B cell (primary cell): ENCODE results near the gene PDHA1. TPM values are rescaled to one million over a fixed set of nuclear protein-coding genes. Genes with fewer than 3 reads are reported as not detected.

ENCODE experiments used
- ATAC-seq: fragments of 200-7000 bp; cut with Tn5 transposase; one replicate; pipeline ENCODE4 v1.10.0; 2021; ENCODE audit warnings: low read depth, mild to moderate bottlenecking, moderate number of reproducible peaks, moderate library complexity
- CTCF ChIA-PET: fragments of 350-600 bp; sonication (Branson Sonifier 250); formaldehyde crosslinking; loops from one replicate; lab custom pipeline; 2021; ENCODE audit warnings: antibody characterized with exemption, inconsistent platforms; lab: Charles Lee
- POLR2A ChIA-PET: fragments of 350-600 bp; sonication (Branson Sonifier 250); formaldehyde crosslinking; loops from one replicate; lab custom pipeline; 2021; ENCODE audit warnings: antibody characterized with exemption; lab: Charles Lee
- DNase-seq: peaks from one replicate; pipeline ENCODE4 v3.0.0; 2013
- H2AFZ ChIP-seq: 2 replicates; pipeline ENCODE4 v1.6.1; 2012; ENCODE audit warnings: mild to moderate bottlenecking, low read depth, low read length; ENCODE audit not compliant: insufficient read depth, poor library complexity, severe bottlenecking
- H3K27ac ChIP-seq, 2 donors: 1 replicate in 1 of 2; 2 replicates in 1 of 2; pipeline ENCODE4 v1.5.1; 2012 to 2013; ENCODE audit warnings: low read length in 2 of 2, mild to moderate bottlenecking in 2 of 2, moderate library complexity in 1 of 2
- H3K27me3 ChIP-seq, 4 experiments: fragments of 200-600 bp in 1 of 4; sonication (generic) in 1 of 4; replicated peaks in 1 of 4; 1 replicate in 2 of 4; 2 replicates in 2 of 4; pipeline versions ENCODE4 v1.6.1 to v1.7.0; 2013 to 2016; ENCODE audit warnings: low read length in 3 of 4, mild to moderate bottlenecking in 2 of 4, mixed read lengths in 1 of 4, moderate library complexity in 1 of 4; ENCODE audit not compliant: insufficient read depth in 4 of 4, control insufficient read depth in 3 of 4; ENCODE audit errors: control extremely low read depth in 1 of 4
- H3K36me3 ChIP-seq, 2 experiments: replicated peaks in 1 of 2; 1 replicate in 1 of 2; 2 replicates in 1 of 2; pipeline versions ENCODE4 v1.6.1 to v1.7.1; 2013; ENCODE audit warnings: low read length in 1 of 2; ENCODE audit not compliant: insufficient read depth in 2 of 2, control insufficient read depth in 1 of 2; ENCODE audit errors: control extremely low read depth in 1 of 2, extremely low read depth in 1 of 2
- H3K4me1 ChIP-seq, 2 donors: fragments of 200-600 bp in 1 of 2; sonication (generic) in 1 of 2; 1 replicate in 1 of 2; 2 replicates in 1 of 2; pipeline versions ENCODE4 v1.5.1 to v1.6.1; 2013 to 2017; ENCODE audit warnings: low read length in 2 of 2; ENCODE audit not compliant: control insufficient read depth in 2 of 2, insufficient read depth in 2 of 2
- H3K4me2 ChIP-seq: replicated peaks from 2 replicates; pipeline ENCODE3; 2012; ENCODE audit warnings: mild to moderate bottlenecking, low read depth, low read length; ENCODE audit not compliant: poor library complexity, severe bottlenecking
- H3K4me3 ChIP-seq, 5 experiments: fragments of 200-600 bp in 1 of 5; sonication (generic) in 1 of 5; 1 replicate in 3 of 5; 2 replicates in 2 of 5; pipeline versions ENCODE4 v1.5.1 to v1.7.0; 2011 to 2016; ENCODE audit warnings: low read length in 4 of 5, mild to moderate bottlenecking in 4 of 5, low read depth in 2 of 5, control low read depth in 1 of 5, moderate library complexity in 1 of 5; ENCODE audit not compliant: insufficient read depth in 1 of 5; ENCODE audit errors: control extremely low read depth in 1 of 5, extremely low read depth in 1 of 5
- H3K79me2 ChIP-seq: fragments of 200-600 bp; sonication (generic); one replicate; pipeline ENCODE4 v1.6.0; 2016; ENCODE audit warnings: low read length; ENCODE audit not compliant: control insufficient read depth, insufficient read depth
- H3K9ac ChIP-seq: fragments of 200-600 bp; sonication (generic); 2 replicates; pipeline ENCODE4 v1.6.1; 2017; ENCODE audit warnings: mild to moderate bottlenecking, low read length, moderate library complexity
- H3K9me3 ChIP-seq, 3 donors: one replicate each; pipeline versions ENCODE4 v1.6.1 to v1.7.1; 2013; ENCODE audit warnings: low read length in 2 of 3; ENCODE audit not compliant: control insufficient read depth in 2 of 3, insufficient read depth in 1 of 3; ENCODE audit errors: control extremely low read depth in 1 of 3
- H4K20me1 ChIP-seq: 2 replicates; pipeline ENCODE4 v1.6.0; 2012; ENCODE audit warnings: mild to moderate bottlenecking, low read length; ENCODE audit not compliant: insufficient read depth, control insufficient read depth, poor library complexity, severe bottlenecking
- H3K27ac Mint-ChIP-seq: one replicate; pipeline ENCODE4 v1.8.0; 2021; ENCODE audit warnings: mixed read lengths
- H3K27me3 Mint-ChIP-seq: one replicate; pipeline ENCODE4 v1.8.0; 2021; ENCODE audit warnings: mixed read lengths
- H3K4me1 Mint-ChIP-seq: one replicate; pipeline ENCODE4 v1.8.0; 2021; ENCODE audit warnings: mixed read lengths
- H3K4me3 Mint-ChIP-seq: one replicate; pipeline ENCODE4 v1.8.0; 2021; ENCODE audit warnings: mixed read lengths
- H3K9me3 Mint-ChIP-seq: one replicate; pipeline ENCODE4 v1.8.0; 2022; ENCODE audit warnings: mixed read lengths; ENCODE audit not compliant: insufficient read depth
- EZH2 ChIP-seq: IDR thresholded peaks from 2 replicates; pipeline ENCODE4 v1.6.1; 2012; ENCODE audit warnings: borderline replicate concordance, low read depth, mild to moderate bottlenecking, moderate library complexity, low read length; ENCODE audit not compliant: insufficient read depth, poor library complexity, severe bottlenecking
- WGBS: methylation state at CpG from one replicate; pipeline ENCODE4 v1.1.5; 2013; ENCODE audit warnings: missing lambda C conversion rate; ENCODE audit not compliant: insufficient coverage; 5-methylcytosine and 5-hydroxymethylcytosine counted together
- intact Hi-C: fragments of 100-400 bp; cut with micrococcal nuclease; formaldehyde crosslinking; loops from one replicate; pipeline ENCODE4 v1.10.0; 2022
- polyA plus RNA-seq: library from polyadenylated mRNA; depleted of rRNA; stranded (reverse); fragments of >200 nt; gene quantifications from 2 replicates; pipeline ENCODE4 v1.2.3, GENCODE V29; 2012
- total RNA-seq, 2 donors: library from RNA; stranded (reverse); fragments of 120-200 nt in 1 of 2; gene quantifications; 1 replicate in 1 of 2; 2 replicates in 1 of 2; pipeline versions ENCODE4 v1.2.3 to v1.2.4, GENCODE V29; 2013 to 2022
- TF ChIP-seq, protein P1 (sequence below): fragments of 200-600 bp; IDR thresholded peaks from one replicate; pipeline ENCODE4 v1.8.0; 2022; ENCODE audit warnings: antibody characterized with exemption, mild to moderate bottlenecking

Gene PDHA1
- total and polyA plus RNA-seq, 2 donors (not counting 1 experiment from before 2014, with no cell fraction given), result 82.4 to 106 TPM

DNA sequence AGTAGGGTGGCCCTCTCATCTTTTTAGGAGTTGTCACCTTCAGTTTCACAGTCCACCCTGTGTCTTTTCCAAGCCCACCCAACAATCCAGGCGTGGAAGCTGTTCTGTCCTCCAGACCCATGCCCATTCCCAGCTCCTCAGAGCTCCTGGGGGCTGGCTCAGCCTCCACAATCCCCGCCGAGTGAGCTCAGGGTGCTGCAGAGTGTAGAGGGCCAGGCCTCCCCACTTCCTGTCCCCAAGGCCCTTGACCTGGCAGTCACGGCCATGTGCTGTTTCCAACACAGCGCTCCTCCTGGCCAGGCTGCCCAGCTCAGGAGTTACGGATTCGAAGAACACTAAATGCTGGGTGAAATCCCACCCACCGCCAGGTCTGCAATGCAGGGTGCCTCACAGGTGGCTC lies 31.8 kb downstream of the PDHA1 start:
- Histone ChIP-seq H3K9me3 (no peaks in the 10 kb centered on the region), H3K27ac (no peak overlapping the region), H3K4me3 (no peak overlapping the region), H3K9ac (no peak overlapping the region), H3K4me1 (peaks cover 0 to 5% of the 10 kb centered on the region in 2 donors), H4K20me1 (no peaks in the 10 kb centered on the region), H3K4me2 (no peak overlapping the region), H3K36me3 (no peaks in the 10 kb centered on the region), H2AFZ (no peak overlapping the region), H3K27me3 (no peaks in the 10 kb centered on the region), H3K79me2 (no peaks in the 10 kb centered on the region)
- H3K4me3 Mint-ChIP-seq, result no peak overlapping the region
- H3K9me3 Mint-ChIP-seq, result no peaks in the 10 kb centered on the region
- no peak for TF ChIP-seq EZH2
- ChIA-PET CTCF (interaction anchor here (0.6 kb wide), 1 partner anchor 734 kb away, joined by 3 read pairs; no protein-coding TSS in a partner anchor), POLR2A (no interaction called here)
- intact Hi-C loops, result no loop called here
- no peak for ATAC-seq
- DNase-seq, result no peak
- peaks cover 5% of the 10 kb centered on the region for H3K4me1 Mint-ChIP-seq
- WGBS, result 89% methylated on average over 6 of the region's 8 CpGs
- no peak overlapping the region for H3K27ac Mint-ChIP-seq
- no peaks in the 10 kb centered on the region for H3K27me3 Mint-ChIP-seq

GRCh38 chrX:19377799-19378198 lies 34.1 kb downstream of the PDHA1 start:
- no peaks in the 10 kb centered on the region for H3K27me3 ChIP-seq
- H2AFZ ChIP-seq, result no peak overlapping the region
- Mint-ChIP-seq H3K27me3 (peaks cover 5% of the 10 kb centered on the region), H3K4me3 (no peak overlapping the region), H3K4me1 (peaks cover under 1% of the 10 kb centered on the region), H3K27ac (no peak overlapping the region), H3K9me3 (no peaks in the 10 kb centered on the region)
- H3K79me2 ChIP-seq, result no peaks in the 10 kb centered on the region
- no peak overlapping the region for H3K4me2 ChIP-seq
- H3K27ac ChIP-seq, result no peak overlapping the region
- H4K20me1 ChIP-seq, result no peaks in the 10 kb centered on the region
- POLR2A ChIA-PET, result no interaction called here
- H3K9ac ChIP-seq, result no peak overlapping the region
- WGBS, result 97% methylated on average over 10 of the region's 12 CpGs
- peaks cover 0 to under 1% of the 10 kb centered on the region in 2 donors for H3K4me1 ChIP-seq
- ATAC-seq (no peak), DNase-seq (no peak)
- intact Hi-C loops, result no loop called here
- no peaks in the 10 kb centered on the region for H3K36me3 ChIP-seq
- no peaks in the 10 kb centered on the region for H3K9me3 ChIP-seq
- TF ChIP-seq, protein P1, sequence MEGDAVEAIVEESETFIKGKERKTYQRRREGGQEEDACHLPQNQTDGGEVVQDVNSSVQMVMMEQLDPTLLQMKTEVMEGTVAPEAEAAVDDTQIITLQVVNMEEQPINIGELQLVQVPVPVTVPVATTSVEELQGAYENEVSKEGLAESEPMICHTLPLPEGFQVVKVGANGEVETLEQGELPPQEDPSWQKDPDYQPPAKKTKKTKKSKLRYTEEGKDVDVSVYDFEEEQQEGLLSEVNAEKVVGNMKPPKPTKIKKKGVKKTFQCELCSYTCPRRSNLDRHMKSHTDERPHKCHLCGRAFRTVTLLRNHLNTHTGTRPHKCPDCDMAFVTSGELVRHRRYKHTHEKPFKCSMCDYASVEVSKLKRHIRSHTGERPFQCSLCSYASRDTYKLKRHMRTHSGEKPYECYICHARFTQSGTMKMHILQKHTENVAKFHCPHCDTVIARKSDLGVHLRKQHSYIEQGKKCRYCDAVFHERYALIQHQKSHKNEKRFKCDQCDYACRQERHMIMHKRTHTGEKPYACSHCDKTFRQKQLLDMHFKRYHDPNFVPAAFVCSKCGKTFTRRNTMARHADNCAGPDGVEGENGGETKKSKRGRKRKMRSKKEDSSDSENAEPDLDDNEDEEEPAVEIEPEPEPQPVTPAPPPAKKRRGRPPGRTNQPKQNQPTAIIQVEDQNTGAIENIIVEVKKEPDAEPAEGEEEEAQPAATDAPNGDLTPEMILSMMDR, result no peak
- no peak for TF ChIP-seq EZH2
- H3K4me3 ChIP-seq, result no peak overlapping the region
- CTCF ChIA-PET, result no interaction called here
